Stimulated activated naive CD4-positive, alpha-beta T cell treated with Interleukin-2 at 50 U/mL for 16 hours (primary cell): ENCODE measurements around the gene C9orf153.
"Not testable (repeated sequence)": the region's sequence is repeated elsewhere in the genome, so short reads cannot be mapped to it uniquely, and the experiment has no call there.

ENCODE experiments used
- DNase-seq: peaks from one replicate; lab custom pipeline; 2025; lab: John Stamatoyannopoulos, UW

The C9orf153 gene

DNA sequence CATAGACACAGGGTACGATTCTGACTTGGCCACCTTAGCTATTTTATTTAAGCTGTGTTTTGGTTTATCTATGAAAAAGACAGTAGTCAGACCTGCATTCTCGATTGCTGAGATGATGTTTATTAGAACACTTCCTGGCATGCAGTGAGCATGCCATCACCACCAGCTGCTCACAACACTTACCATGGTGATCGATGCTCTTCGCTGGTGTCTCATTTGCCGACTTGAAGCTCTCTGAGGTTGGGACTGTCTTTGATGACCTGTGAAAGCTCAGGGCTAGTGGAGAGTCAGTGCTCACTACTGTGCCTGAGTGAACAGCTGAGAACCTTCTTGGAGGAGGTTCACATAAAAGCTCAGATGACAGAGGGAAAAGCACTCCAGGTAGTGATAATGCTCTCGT is 4.4 kb upstream of the C9orf153 start:
- DNase-seq, result no peak

DNA sequence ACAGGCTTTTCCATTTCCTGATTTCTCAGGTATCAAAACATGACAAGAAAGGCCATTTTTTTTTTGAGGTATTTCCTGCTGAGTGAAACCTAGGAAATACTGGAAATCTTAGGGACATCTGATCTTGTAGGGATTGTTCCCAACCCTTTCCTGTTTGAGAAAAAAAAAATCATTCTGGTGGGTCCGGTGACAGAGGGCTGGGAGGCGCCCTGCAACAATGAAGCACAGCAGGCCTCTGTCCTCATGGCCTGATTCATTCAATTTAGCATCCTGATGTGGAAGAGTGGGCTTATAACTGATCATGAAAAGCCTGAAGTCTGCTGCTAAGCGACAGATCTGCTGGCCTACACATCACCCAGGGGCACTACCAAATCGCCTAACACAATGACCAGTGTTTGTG is 3.0 kb upstream of the C9orf153 start:
- no peak for DNase-seq

DNA sequence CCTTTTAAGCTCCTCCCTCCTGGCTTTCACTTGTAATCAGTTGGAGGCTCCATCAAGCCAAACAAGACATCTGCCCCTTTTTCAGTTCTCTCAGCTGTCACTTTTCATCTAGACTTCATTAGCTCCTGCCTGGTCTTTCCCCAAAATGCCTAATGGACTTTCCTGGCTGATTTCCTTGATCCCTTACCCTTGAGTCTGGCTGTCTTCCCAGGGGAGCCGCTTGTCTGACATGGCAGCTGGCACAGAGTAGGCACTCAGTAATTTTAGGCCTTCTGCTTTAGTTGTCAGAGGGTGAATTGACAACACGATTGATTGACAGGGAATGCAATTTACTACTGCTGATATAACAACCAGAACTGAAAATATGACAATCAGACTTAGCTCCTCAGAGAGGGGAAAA is 2.1 kb downstream of the C9orf153 start:
- no peak for DNase-seq

DNA sequence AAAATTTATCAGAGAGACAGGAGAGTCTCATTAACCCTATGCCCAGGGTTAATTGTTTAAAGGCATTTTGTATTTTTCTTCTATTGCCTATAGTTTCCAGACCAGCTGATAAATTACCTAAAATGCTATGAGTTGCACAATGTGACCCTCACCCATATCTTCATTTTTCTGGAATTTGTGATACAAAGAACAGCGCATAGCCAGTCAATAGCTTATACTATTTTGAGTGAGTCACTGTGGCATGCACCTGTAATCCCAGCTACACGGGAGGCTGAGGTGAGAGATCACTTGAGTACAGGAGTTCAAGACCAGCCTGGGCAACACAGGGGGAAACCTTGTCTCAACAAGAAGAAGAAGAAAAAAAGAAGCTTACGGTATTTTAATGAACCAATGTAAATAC is 2.8 kb downstream of the C9orf153 start:
- no peak for DNase-seq

DNA sequence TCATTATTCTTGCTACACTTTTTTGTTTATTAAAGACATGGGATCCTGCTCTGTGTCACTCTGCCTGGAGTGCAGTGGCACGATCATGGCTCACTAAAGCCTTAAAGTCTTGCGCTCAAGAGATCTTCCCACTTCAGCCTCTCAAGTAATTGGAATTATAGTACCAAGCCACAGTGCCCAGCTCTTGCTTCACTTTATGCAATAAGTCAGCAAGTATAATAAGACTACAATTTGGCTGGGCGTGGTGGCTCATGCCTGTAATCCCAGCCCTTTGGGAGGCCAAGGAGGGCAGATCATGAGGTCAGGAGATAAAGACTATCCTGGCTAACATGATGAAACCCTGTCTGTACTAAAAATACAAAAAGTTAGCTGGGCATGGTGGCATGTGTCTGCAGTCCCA is 5.9 kb downstream of the C9orf153 start:
- DNase-seq, result no peak

DNA sequence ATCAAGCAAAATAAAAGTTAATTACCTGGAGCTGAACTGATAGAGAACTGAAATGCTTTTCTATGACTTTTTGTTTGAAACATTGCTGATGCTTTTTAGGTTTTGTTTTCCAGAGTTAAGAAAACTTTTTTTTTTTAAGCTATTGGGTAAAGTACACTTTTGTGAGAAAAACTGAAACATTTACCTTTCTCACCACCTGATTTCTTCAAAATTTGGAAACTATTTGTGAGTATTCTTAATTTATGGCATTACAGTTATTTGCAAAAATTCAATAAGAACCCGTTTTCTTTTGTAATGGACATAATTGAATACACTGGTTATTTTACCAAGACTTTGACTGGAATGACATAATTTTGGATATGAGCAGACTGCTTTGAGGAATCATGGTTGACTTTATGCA is 6.6 kb downstream of the C9orf153 start:
- DNase-seq, result no peak

DNA sequence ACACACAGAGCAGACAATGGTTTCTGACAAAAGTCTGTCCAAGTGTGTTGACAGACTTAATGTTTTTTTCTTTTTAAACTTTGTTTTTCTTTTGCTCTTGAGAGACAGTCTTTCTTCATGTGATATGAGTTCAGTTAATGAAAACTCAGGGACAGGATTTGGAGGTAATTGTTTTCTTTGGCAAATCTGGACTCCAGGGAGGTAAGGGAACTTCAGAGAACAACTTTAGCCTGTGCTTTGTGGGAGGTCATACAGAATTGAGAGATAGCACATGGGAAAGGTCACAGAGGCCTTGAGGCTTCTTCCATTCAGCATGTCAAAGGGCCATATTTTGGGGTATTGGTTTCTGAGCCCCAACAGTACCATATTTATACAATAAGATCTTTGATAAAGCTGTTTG is 9.3 kb downstream of the C9orf153 start:
- DNase-seq, result no peak

DNA sequence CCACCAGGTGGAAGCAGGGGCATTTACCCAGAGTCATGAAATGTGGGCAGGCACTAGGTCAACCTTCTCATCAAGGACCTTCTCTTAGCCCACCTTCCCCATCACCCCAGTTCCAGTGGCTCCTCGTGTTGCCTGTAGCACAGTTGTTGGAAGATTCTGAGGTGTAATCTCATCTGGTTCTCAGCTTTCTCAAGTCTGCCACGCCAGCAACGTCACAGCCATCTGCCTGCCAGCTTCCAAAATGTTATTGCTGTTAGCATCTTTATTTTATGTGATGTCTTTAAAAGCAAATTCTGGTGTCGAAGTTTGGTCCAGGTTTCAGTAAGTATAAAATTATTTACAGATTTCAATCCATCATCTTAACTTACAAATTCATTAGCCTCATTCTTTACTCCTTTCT is 10.7 kb downstream of the C9orf153 start:
- DNase-seq, result no peak

DNA sequence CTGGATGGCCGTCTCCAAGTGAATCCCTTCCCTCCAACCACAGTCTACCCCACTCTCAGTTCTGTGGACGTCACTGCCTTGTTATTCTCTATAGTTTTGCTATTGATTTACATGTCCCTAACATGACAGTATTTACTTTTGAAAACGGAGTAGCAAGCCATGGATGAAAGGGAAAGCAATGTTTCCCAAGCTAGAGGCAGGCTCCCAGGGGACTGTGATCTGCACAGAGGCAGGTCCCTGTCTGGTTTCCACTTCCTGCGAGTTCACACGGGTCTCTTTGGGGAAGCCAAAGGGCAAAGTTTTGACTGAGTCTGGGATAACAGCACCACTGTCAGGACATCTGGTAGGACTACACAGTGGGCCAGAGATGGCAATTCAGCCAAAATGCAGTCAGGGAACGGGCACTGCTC is 12.7 kb downstream of the C9orf153 start:
- DNase-seq, result no peak

DNA sequence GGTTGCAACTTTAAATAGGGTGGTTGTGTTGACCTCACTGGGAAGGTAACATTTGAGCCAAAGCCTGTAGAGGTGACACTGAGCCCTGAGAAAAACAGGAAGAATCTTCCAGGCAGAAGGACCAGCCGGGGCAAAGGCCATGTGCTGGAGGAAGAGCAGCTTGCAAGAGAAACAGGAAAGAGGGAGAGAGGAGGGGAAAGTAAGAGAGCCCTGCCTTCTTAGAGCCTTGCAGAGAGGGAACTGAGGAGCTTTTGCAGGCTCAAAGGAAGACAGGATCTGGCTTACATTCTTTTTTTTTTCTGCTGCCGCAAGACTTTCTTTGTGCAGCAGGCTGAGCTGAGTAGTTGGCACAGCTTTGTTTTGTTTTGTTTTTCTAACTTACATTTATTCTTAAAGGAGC is 17.4 kb downstream of the C9orf153 start:
- no peak for DNase-seq

DNA sequence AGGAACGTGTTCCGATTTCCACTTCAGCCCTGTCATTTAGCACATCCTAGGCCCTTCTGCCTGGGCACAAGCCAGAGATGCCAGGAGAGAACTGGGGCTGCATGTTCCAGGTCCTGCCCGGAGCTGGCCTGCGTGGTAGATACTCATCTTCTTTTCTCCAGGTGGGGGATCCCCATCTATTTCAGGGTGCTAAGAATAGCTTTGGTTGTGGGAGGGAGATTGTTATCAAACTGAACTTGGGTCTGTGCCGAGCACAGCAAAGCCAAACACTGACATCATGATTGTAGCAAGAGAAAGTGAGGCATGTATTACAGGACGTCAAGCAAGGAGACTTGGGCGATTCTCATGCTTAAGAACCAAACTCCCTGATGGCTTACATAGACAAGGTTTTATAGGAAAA is 18.2 kb downstream of the C9orf153 start:
- DNase-seq, result no peak

DNA sequence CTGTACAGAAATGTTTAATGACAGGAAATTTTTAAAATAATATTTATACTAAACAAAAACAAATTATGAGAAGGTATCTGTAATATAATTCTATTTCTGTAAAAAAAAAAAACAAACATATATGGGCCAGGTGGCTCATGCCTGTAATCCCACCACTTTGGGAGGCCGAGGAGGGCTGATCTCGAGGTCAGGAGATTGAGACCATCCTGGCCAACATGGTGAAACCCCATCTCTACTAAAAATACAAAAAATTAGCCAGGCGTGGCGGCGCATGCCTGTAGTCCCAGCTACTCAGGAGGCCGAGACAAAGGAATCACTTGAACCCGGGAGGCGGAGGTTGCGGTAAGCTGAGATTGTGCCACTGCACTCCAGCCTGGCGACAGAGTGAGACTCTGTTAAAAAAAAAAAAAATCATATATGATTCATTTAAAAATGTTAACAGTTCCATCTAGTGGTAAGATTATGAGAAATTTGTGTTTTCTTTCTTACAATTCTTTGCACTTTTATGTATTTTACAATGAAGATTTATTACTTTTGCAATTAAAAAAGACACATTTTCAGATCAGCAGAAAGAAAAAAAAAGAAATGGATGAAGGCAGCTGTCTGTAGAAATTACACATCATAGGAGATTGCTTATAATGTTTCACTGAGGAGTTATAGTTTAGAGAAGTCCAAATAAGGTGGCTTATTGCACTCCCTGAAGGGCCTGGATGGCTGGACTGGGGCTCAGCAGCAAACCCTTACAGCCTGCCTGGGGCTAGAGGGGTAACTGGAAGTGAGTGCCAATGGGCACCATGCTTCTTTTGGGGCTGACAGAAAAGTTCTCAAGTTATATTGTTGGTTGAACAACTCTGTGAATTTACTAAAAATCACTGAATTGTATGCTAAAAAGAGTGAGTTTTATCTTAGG is 20.3 kb downstream of the C9orf153 start:
- DNase-seq, result no peak

DNA sequence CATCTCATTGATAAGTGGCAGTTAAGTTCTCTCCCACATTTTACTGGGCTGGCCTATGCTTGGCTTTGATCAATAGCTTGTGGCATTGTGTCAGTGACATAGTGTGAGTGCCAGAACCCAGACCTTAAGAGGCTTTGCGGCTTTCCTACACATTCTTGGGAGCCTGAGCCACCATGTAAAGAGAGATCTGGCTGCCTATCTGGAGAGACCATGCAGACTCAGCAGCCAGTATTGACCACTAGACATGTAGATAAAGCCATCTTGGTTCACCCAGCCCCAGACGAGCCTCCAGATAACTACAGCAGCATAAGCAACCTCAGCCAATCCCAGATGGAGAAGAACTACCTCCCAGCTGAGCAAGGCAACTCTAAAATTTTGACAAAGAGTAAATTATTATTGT is 28.6 kb downstream of the C9orf153 start:
- DNase-seq, result no peak

DNA sequence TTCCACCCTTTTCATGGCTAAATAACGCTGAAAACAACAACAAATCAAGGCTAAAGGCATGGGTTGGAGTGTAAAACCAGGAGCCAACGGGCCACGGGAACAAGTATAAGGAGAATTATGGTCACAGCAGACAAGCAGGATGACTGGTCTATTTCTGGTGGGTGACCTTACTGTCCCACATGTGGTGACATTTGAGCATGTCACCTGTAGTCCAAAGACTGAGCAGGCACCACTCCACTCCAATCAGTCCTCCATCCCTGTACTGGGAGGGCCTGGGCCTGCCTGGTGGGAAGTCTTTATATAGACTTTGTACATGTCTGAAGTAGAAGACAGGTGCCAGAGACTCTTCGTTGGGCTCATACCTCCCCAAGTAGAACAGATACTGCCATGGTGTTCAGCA is 36.8 kb downstream of the C9orf153 start:
- DNase-seq, result no peak

DNA sequence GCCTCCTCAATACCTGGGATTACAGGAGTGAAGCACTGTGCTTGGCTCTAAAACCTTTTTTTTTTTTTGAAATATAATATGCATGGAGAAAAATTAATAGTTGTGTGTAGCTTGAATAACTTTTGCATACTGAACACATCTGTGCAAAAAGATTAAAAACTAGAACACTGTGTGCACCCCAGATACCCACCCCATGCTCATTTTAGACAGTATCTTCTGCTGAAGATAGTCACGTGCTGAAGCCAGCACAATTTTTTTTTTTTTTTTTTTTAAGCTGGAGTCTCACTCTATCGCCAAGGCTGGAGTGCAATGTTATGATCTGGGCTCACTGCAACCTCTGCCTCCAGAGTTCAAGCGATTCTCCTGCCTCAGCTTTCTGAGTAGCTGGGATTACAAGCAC is 39.9 kb downstream of the C9orf153 start:
- no peak for DNase-seq

DNA sequence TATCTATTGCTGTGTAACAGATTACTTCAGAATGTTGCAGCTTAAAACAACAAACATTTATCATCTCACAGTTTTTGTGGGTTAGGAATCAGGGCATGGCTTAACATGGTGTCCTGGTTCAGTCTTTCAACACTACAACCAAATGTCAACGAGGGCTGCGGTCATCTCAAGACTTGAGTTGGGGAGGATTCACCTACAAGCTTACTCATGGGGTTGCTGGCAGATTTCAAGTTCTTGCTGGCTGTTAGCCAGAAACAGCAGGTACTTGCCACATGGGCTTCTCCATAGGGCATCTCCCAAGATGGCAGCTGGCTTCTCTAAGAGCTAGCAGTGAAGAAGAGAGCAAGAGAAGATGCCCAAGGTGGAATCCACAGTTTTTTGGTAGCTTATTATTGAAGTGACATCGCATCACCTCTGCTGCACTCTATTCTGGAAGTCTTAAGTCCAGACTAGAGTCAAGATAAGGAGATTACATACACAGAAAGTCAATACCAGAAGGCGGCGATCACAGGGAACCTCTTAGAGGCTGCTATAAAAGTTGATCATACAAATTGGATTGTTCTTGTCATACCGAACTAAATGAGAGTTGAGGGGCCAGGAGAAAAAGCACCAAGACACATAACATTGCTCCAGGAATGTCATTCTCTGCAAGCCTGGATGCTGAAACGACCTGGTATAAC is 42.2 kb downstream of the C9orf153 start:
- DNase-seq, result no peak

DNA sequence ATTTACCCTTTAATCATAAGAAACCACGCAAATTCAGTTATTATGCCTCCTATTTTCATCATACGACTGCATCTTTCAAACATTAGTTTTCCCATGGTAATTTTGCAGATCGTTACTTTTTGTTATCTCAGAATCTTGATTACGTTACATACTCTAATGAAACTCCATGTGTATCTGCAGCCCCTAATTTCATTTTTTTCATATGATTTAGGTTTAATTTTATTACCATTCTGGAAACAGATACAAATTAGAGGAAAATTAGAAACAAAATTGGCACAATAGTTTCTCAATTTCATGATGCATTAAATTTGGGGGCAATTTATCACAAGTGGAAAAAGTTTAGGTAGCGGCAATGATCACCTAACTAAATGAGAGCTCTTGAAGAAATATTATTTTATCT is 52.3 kb downstream of the C9orf153 start:
- no peak for DNase-seq

DNA sequence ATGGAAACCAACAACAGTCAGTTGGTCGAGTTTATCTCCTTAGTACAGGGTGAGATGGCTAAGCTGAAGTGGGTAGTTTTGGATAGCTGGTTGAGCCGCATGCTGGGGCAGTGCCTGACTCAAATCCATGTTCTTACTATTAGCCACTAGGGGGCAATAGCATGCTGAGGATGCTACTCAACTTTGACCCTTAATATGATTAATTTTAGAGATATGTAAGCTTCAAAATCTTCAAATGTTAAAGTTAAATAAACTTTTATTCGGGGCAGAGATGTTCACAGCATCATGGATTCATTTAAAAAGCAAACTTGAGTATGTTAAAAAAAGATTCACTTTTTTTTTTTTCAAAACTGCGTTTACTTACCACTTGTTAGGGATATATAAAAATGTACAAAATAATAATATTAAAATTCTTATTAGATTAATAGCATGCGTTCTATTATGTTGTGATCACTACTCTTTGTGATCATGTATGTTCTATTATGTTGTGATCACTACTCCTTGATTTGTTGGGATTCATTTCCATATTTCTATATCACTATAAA is 57.0 kb downstream of the C9orf153 start:
- no peak for DNase-seq

DNA sequence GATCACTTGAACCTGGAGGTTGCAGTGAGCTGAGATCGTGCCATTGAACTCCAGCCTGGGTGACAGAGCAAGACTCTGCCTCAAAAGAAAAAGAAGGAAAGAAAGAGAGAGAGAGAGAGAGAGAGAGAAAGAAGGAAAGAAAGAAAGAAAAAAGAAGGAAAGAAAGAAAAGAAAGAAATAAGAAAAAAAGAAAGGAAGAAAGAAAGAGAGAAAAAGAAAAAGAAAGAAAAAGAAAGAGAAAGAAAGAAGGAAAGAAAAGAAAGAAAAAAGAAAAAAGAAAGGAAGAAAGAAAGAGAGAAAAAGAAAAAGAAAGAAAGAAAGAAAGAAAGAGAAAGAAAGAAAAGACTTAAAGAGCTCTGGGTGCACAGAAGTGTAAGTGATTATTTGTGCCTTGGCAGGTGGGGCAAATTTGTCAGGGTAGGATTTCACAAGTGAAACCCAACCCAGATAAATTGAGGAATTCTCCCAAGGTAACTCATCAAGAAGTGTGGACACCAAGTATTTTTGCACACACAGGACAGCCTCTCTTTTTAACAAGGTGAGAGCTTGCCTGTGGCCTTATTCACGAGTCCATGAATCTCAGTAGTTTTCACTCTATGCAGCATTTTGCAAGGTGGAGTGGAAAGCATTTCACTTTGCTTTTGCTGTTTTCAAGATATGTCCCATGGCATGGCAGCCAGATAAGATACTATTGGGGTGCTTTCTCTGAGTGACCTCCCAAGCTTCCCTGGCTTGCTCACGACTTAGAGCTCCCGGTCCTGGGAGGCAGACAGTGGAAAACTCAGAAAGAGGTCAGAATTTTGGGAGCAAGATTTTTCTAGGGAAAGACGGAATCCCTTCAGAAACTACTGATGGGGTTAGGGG is 57.8 kb downstream of the C9orf153 start:
- no peak for DNase-seq

DNA sequence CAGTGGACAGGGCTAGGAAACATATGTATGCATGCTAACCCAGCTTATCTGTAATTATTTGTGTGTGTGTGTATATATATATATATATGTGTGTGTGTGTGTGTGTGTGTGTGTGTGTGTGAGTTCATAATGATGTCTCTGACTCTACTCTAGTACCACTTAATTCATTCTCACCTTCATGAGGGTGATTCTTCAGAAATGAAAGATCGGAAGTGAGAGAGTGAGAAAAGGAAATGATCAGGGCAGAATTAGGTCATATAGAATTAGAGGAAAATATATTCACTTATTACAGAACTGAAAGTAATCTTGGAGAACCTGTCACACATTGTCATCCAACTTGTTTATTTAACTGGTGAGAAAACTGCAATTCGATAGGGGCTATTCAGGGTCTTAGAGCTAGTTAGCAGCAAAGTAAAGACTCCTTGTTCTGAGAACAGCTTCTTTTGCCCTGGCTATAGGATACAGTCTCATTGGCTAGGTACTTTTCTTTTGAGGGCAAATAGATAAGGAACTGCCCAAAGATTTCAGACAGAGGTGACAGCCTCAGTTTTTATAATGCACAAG is 58.8 kb downstream of the C9orf153 start:
- no peak for DNase-seq

DNA sequence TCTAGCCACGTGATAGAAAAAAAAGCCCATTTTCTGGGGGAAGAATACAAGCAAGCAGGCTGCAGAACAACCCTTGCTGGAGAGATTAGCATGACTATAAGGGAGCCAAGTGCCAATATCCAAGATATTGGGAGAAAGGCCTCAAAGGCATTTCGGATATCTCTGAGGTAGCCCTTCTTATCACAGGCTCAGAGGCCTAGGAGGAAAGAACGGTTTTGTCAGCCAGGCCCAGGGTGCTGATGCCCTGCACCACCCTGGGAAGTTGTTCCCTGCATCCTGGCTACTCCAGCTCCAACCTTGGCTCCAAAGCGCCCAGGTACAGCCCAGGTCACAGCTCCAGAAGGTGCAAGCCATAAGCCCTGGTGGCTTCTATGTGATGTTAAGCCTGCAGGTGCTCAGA is 66.4 kb downstream of the C9orf153 start:
- DNase-seq, result no peak

DNA sequence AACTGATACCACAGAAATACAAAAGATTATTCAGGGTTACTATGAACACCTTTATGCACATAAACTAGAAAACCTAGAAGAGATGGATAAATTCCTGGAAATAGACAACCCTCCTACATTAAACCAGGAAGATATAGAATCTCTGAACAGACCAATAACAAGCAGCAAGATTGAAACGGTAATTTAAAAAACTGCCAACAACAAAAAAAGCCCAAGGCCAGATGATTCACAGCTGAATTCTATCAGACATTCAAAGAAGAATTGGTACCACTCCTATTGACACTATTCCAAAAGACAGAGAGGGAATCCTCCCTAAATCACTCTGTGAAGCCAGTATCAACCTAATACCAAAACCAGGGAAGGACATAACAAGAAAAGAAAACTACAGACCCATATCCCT is 68.8 kb downstream of the C9orf153 start:
- not testable (repeated sequence) for DNase-seq
